ENCODE results near the gene SUGCT.
A peak's percentile ranks its signal among the peaks of the same experiment; 100 is the strongest.

SUGCT gene

DNA sequence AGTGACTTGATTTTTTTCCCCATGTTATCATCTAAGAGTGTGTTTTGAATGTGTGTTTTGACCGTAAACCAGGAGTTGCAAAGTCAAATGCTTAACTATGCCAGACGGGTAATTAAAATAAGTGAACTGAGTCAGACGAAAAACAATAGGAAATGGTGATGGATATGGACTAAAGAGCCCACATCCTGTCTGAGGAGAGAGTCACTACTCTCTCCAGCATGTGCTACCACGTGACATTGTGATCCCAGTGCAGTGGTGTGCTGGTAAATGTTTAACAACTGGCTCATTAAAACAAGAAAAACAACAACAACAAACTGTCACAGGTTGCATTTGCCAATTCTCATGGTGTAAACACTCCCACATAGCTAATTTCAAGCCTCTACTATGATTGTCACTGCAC lies 164.3 kb downstream of the SUGCT start:
- H3K4me3 ChIP-seq (ENCODE audit: low read depth, low read length), result no peak overlapping the region
- WGBS (ENCODE audit: extremely low coverage, insufficient coverage, insufficient read length), result no CpG with 5 or more reads among the region's 4 CpGs
- no peak overlapping the region for H4K8ac ChIP-seq (ENCODE audit: low read depth, low read length)
- no peak overlapping the region for H2BK120ac ChIP-seq (ENCODE audit: insufficient read depth, low read length, poor library complexity)
- H3K4me2 ChIP-seq (ENCODE audit: low read length), result no peak overlapping the region
- H3K4me1 ChIP-seq (ENCODE audit: control insufficient read depth in 1 of 2, insufficient read depth in 2 of 2, low read length in 2 of 2), result peaks cover 0 to 2% of the 10 kb centered on the region in 2 experiments
- H3K14ac ChIP-seq (ENCODE audit: low read length), result no peak overlapping the region
- H3K9me3 ChIP-seq (ENCODE audit: insufficient read depth, low read depth, low read length), result no peaks in the 10 kb centered on the region
- no peaks in the 10 kb centered on the region for H3K79me2 ChIP-seq (ENCODE audit: control insufficient read depth, insufficient read depth, low read length, poor library complexity)
- no peak overlapping the region for H4K12ac ChIP-seq (ENCODE audit: low read depth, low read length)
- H4K91ac ChIP-seq (ENCODE audit: low read depth, low read length), result no peak overlapping the region
- DNase-seq, result peak; percentile 31 to 37
- H2BK5ac ChIP-seq (ENCODE audit: low read depth, low read length, poor library complexity), result no peak overlapping the region
- H3K23ac ChIP-seq (ENCODE audit: low read length), result no peak overlapping the region
- H3K27me3 ChIP-seq (ENCODE audit: insufficient read depth, low read length), result no peaks in the 10 kb centered on the region
- H2AFZ ChIP-seq (ENCODE audit: insufficient read depth, low read length, poor library complexity), result no peak overlapping the region
- no peak overlapping the region for H3K9ac ChIP-seq (ENCODE audit: low read length)
- H3K36me3 ChIP-seq (ENCODE audit: control insufficient read depth in 1 of 2, insufficient read depth in 2 of 2, low read length in 2 of 2), result no peaks in the 10 kb centered on the region
- no peak overlapping the region for H2AK5ac ChIP-seq (ENCODE audit: low read length)
- no peak overlapping the region for H3K18ac ChIP-seq (ENCODE audit: low read length)
- H3K79me1 ChIP-seq (ENCODE audit: low read length), result peaks cover 18% of the 10 kb centered on the region
- H3K4ac ChIP-seq (ENCODE audit: low read depth, low read length), result no peak overlapping the region
- peak overlapping the region; percentile 96 for H3K27ac ChIP-seq (ENCODE audit: low read depth, low read length)
- H2BK12ac ChIP-seq (ENCODE audit: low read length), result no peak overlapping the region

- WGBS (ENCODE audit: extremely low coverage, insufficient coverage, insufficient read length), result no CpG with 5 or more reads among the region's 3 CpGs
- H3K27me3 ChIP-seq (ENCODE audit: insufficient read depth, low read length), result no peaks in the 10 kb centered on the region
- no peak overlapping the region for H3K23ac ChIP-seq (ENCODE audit: low read length)
These were observed 165.4 kb downstream of the SUGCT start for GRCh38 chr7:40300146-40300670.

DNA sequence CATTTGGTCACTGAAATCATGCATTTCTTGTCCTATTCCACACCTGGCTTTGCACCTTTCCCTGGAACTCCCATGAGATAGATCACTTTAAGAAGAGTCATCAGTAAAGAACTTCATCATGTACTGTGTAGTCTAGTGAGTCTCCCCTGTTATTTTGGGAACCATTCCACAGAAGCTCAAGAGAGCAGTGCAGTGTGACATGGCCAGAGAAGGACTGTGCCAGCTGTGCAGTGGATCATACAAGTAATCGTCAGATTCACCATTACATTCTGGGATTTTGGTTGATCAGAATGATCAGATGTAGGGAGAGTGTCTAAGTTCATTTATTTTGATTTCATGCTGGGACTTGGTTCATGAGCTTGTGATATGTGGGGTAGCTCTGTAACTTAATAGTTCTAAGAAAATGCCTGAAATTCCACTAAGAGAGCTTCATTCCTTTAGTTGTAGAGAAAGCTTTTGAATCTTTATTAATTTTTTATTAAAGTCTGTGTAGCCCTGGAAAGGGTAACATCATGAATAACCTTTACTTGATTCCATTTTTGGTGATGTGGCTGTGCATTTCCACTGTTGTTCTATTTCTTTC lies 166.8 kb downstream of the SUGCT start:
- no peaks in the 10 kb centered on the region for H3K9me3 ChIP-seq (ENCODE audit: insufficient read depth, low read depth, low read length)
- H2BK120ac ChIP-seq (ENCODE audit: insufficient read depth, low read length, poor library complexity), result no peak overlapping the region
- H3K18ac ChIP-seq (ENCODE audit: low read length), result no peak overlapping the region
- no peak overlapping the region for H4K12ac ChIP-seq (ENCODE audit: low read depth, low read length)
- H2BK12ac ChIP-seq (ENCODE audit: low read length), result peak overlapping the region; percentile 76
- H4K8ac ChIP-seq (ENCODE audit: low read depth, low read length), result no peak overlapping the region
- peak overlapping the region; percentile 55 for H2BK5ac ChIP-seq (ENCODE audit: low read depth, low read length, poor library complexity)
- peak overlapping the region; percentile 47 for H3K14ac ChIP-seq (ENCODE audit: low read length)
- peaks cover 22% of the 10 kb centered on the region for H3K79me1 ChIP-seq (ENCODE audit: low read length)
- no peak overlapping the region for H3K23ac ChIP-seq (ENCODE audit: low read length)
- H2AFZ ChIP-seq (ENCODE audit: insufficient read depth, low read length, poor library complexity), result no peak overlapping the region
- no peak overlapping the region for H3K4me2 ChIP-seq (ENCODE audit: low read length)
- peak overlapping the region; percentile 53 for H4K91ac ChIP-seq (ENCODE audit: low read depth, low read length)
- H3K4ac ChIP-seq (ENCODE audit: low read depth, low read length), result no peak overlapping the region
- H3K9ac ChIP-seq (ENCODE audit: low read length), result no peak overlapping the region
- H3K4me3 ChIP-seq (ENCODE audit: low read depth, low read length), result no peak overlapping the region
- H3K36me3 ChIP-seq (ENCODE audit: control insufficient read depth in 1 of 2, insufficient read depth in 2 of 2, low read length in 2 of 2), result no peaks in the 10 kb centered on the region
- H2AK5ac ChIP-seq (ENCODE audit: low read length), result no peak overlapping the region
- H3K27me3 ChIP-seq (ENCODE audit: insufficient read depth, low read length), result no peaks in the 10 kb centered on the region
- WGBS (ENCODE audit: extremely low coverage, insufficient coverage, insufficient read length), result no CpG with 5 or more reads among the region's 1 CpG
- peaks cover 0 to 2% of the 10 kb centered on the region in 2 experiments for H3K4me1 ChIP-seq (ENCODE audit: control insufficient read depth in 1 of 2, insufficient read depth in 2 of 2, low read length in 2 of 2)
- H3K79me2 ChIP-seq (ENCODE audit: control insufficient read depth, insufficient read depth, low read length, poor library complexity), result no peaks in the 10 kb centered on the region
- no peak overlapping the region for H3K27ac ChIP-seq (ENCODE audit: low read depth, low read length)
- DNase-seq, result no peak

More at GRCh38 chr7:40300146-40300670, 165.4 kb downstream of the SUGCT start:
- no peak for DNase-seq
- Histone ChIP-seq H3K9ac (ENCODE audit: low read length) (no peak overlapping the region), H3K18ac (ENCODE audit: low read length) (no peak overlapping the region), H3K4me2 (ENCODE audit: low read length) (no peak overlapping the region), H4K8ac (ENCODE audit: low read depth, low read length) (peak overlapping the region; percentile 80), H3K14ac (ENCODE audit: low read length) (peak overlapping the region; percentile 91), H3K27ac (ENCODE audit: low read depth, low read length) (peak overlapping the region; percentile 46), H2BK120ac (ENCODE audit: insufficient read depth, low read length, poor library complexity) (peak overlapping the region; percentile 98), H3K79me2 (ENCODE audit: control insufficient read depth, insufficient read depth, low read length, poor library complexity) (no peaks in the 10 kb centered on the region), H4K91ac (ENCODE audit: low read depth, low read length) (peak overlapping the region; percentile 87), H3K4me1 (ENCODE audit: control insufficient read depth in 1 of 2, insufficient read depth in 2 of 2, low read length in 2 of 2) (peaks cover 0 to 2% of the 10 kb centered on the region in 2 experiments), H2BK12ac (ENCODE audit: low read length) (peak overlapping the region; percentile 97), H2BK5ac (ENCODE audit: low read depth, low read length, poor library complexity) (peak overlapping the region; percentile 99), H2AK5ac (ENCODE audit: low read length) (no peak overlapping the region), H4K12ac (ENCODE audit: low read depth, low read length) (peak overlapping the region; percentile 60), H3K9me3 (ENCODE audit: insufficient read depth, low read depth, low read length) (no peaks in the 10 kb centered on the region), H3K4me3 (ENCODE audit: low read depth, low read length) (no peak overlapping the region), H3K79me1 (ENCODE audit: low read length) (peaks cover 21% of the 10 kb centered on the region), H3K4ac (ENCODE audit: low read depth, low read length) (no peak overlapping the region), H3K36me3 (ENCODE audit: control insufficient read depth in 1 of 2, insufficient read depth in 2 of 2, low read length in 2 of 2) (no peaks in the 10 kb centered on the region), H2AFZ (ENCODE audit: insufficient read depth, low read length, poor library complexity) (no peak overlapping the region)

DNA sequence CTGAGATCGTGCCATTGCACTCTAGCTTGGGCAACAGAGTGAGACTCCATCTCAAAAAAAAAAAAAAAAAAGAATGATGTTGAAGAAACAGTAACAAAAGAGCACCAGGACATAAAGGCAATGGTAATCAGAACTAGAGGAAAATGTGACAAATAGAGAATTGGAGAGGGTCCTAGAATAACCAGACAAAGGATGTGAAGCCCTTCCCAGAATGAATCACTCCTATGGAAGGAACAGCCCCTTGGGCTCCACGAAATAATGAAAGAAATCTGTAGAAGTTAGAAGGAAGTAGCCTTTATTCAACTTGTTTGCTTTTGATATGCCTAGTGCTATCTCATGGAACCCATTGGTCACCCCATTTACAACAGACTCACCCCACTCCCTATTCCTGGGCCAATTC lies 169.2 kb downstream of the SUGCT start:
- peaks cover 0 to 2% of the 10 kb centered on the region in 2 experiments for H3K4me1 ChIP-seq (ENCODE audit: control insufficient read depth in 1 of 2, insufficient read depth in 2 of 2, low read length in 2 of 2)
- no peak overlapping the region for H3K4me2 ChIP-seq (ENCODE audit: low read length)
- H3K23ac ChIP-seq (ENCODE audit: low read length), result no peak overlapping the region
- no peak overlapping the region for H2BK12ac ChIP-seq (ENCODE audit: low read length)
- no peak overlapping the region for H4K8ac ChIP-seq (ENCODE audit: low read depth, low read length)
- no peak overlapping the region for H4K91ac ChIP-seq (ENCODE audit: low read depth, low read length)
- no peak overlapping the region for H2BK5ac ChIP-seq (ENCODE audit: low read depth, low read length, poor library complexity)
- H4K12ac ChIP-seq (ENCODE audit: low read depth, low read length), result no peak overlapping the region
- no peak overlapping the region for H2AFZ ChIP-seq (ENCODE audit: insufficient read depth, low read length, poor library complexity)
- no peaks in the 10 kb centered on the region for H3K27me3 ChIP-seq (ENCODE audit: insufficient read depth, low read length)
- H3K4me3 ChIP-seq (ENCODE audit: low read depth, low read length), result no peak overlapping the region
- no peak overlapping the region for H2BK120ac ChIP-seq (ENCODE audit: insufficient read depth, low read length, poor library complexity)
- peaks cover 14% of the 10 kb centered on the region for H3K79me1 ChIP-seq (ENCODE audit: low read length)
- H3K9ac ChIP-seq (ENCODE audit: low read length), result no peak overlapping the region
- no peak overlapping the region for H3K18ac ChIP-seq (ENCODE audit: low read length)
- WGBS (ENCODE audit: extremely low coverage, insufficient coverage, insufficient read length), result no CpG with 5 or more reads among the region's 2 CpGs
- no peaks in the 10 kb centered on the region for H3K9me3 ChIP-seq (ENCODE audit: insufficient read depth, low read depth, low read length)
- H3K79me2 ChIP-seq (ENCODE audit: control insufficient read depth, insufficient read depth, low read length, poor library complexity), result no peaks in the 10 kb centered on the region
- H3K36me3 ChIP-seq (ENCODE audit: control insufficient read depth in 1 of 2, insufficient read depth in 2 of 2, low read length in 2 of 2), result no peaks in the 10 kb centered on the region
- no peak overlapping the region for H3K14ac ChIP-seq (ENCODE audit: low read length)
- no peak overlapping the region for H2AK5ac ChIP-seq (ENCODE audit: low read length)
- H3K4ac ChIP-seq (ENCODE audit: low read depth, low read length), result no peak overlapping the region
- DNase-seq, result no peak
- no peak overlapping the region for H3K27ac ChIP-seq (ENCODE audit: low read depth, low read length)

All from trophoblast cell (in vitro differentiated cells and primary cell).